ENCODE data around the gene GNPTG. TPM values are rescaled to one million over a fixed set of nuclear protein-coding genes. Genes with fewer than 3 reads are reported as not detected.

Gene GNPTG
- total and polyA plus RNA-seq, 2 donors from 2014 or later, result 88.7 to 138 TPM

- Histone ChIP-seq H3K4me3 (ENCODE audit: low read length in 3 of 3) (no peak overlapping the region), H3K36me3 (ENCODE audit: control insufficient read depth in 2 of 3, insufficient read depth in 3 of 3, low read length in 3 of 3) (peaks cover 2 to 5% (median 3%) of the 10 kb centered on the region in 3 donors), H3K4me1 (ENCODE audit: control insufficient read depth in 2 of 3, insufficient read depth in 2 of 3, low read depth in 1 of 3, low read length in 3 of 3) (peaks cover 0 to 11% (median 6%) of the 10 kb centered on the region in 3 donors), H3K9ac (ENCODE audit: low read length in 3 of 3) (no peak overlapping the region), H3K9me3 (ENCODE audit: control insufficient read depth in 2 of 3, insufficient read depth in 1 of 3, low read length in 3 of 3) (no peaks in the 10 kb centered on the region), H3K27ac (ENCODE audit: low read depth in 2 of 2, low read length in 2 of 2) (no peak overlapping the region), H3K27me3 (ENCODE audit: control insufficient read depth, insufficient read depth, low read length) (no peaks in the 10 kb centered on the region)
- DNase-seq (no peak), FAIRE-seq (no peak)
- TF ChIP-seq CTCF (IDR thresholded peaks at IDR 0.05; ENCODE audit: borderline replicate concordance, extremely low read depth, insufficient read depth), result no peak
- intact Hi-C loops (cut with DNase I), result no loop called here
These were observed 30.1 kb downstream of the GNPTG start for GRCh38 chr16:1381612-1382406.

GRCh38 chr16:1383556-1383955, 31.8 kb downstream of the GNPTG start:
- DNase-seq (no peak), FAIRE-seq (no peak)
- Histone ChIP-seq H3K27me3 (ENCODE audit: control insufficient read depth, insufficient read depth, low read length) (no peaks in the 10 kb centered on the region), H3K4me1 (ENCODE audit: control insufficient read depth in 2 of 3, insufficient read depth in 2 of 3, low read depth in 1 of 3, low read length in 3 of 3) (peaks cover 0 to 7% (median 3%) of the 10 kb centered on the region in 3 donors), H3K36me3 (ENCODE audit: control insufficient read depth in 2 of 3, insufficient read depth in 3 of 3, low read length in 3 of 3) (peaks cover 2 to 5% (median 3%) of the 10 kb centered on the region in 3 donors), H3K9ac (ENCODE audit: low read length in 3 of 3) (no peak overlapping the region), H3K27ac (ENCODE audit: low read depth in 2 of 2, low read length in 2 of 2) (no peak overlapping the region), H3K9me3 (ENCODE audit: control insufficient read depth in 2 of 3, insufficient read depth in 1 of 3, low read length in 3 of 3) (no peaks in the 10 kb centered on the region), H3K4me3 (ENCODE audit: low read length in 3 of 3) (no peak overlapping the region)
- intact Hi-C loops (cut with DNase I), result no loop called here
- TF ChIP-seq CTCF (IDR thresholded peaks at IDR 0.05; ENCODE audit: borderline replicate concordance, extremely low read depth, insufficient read depth), result no peak

- Histone ChIP-seq H3K9ac (ENCODE audit: low read length in 3 of 3) (no peak overlapping the region), H3K27me3 (ENCODE audit: control insufficient read depth, insufficient read depth, low read length) (no peaks in the 10 kb centered on the region), H3K4me1 (ENCODE audit: control insufficient read depth in 2 of 3, insufficient read depth in 2 of 3, low read depth in 1 of 3, low read length in 3 of 3) (no peaks in the 10 kb centered on the region), H3K9me3 (ENCODE audit: control insufficient read depth in 2 of 3, insufficient read depth in 1 of 3, low read length in 3 of 3) (no peaks in the 10 kb centered on the region), H3K27ac (ENCODE audit: low read depth in 2 of 2, low read length in 2 of 2) (no peak overlapping the region), H3K36me3 (ENCODE audit: control insufficient read depth in 2 of 3, insufficient read depth in 3 of 3, low read length in 3 of 3) (peaks cover 2 to 6% (median 5%) of the 10 kb centered on the region in 3 donors), H3K4me3 (ENCODE audit: low read length in 3 of 3) (no peak overlapping the region)
- no peak for DNase-seq
- FAIRE-seq, result no peak
- intact Hi-C loops (cut with DNase I), result no loop called here
- TF ChIP-seq CTCF (IDR thresholded peaks at IDR 0.05; ENCODE audit: borderline replicate concordance, extremely low read depth, insufficient read depth), result no peak
These were observed 33.5 kb downstream of the GNPTG start for GRCh38 chr16:1385232-1385631.
